A549 treated with GW870086 at 1 μM for 4 hours (cell line): ENCODE results near the gene MUC20. TPM values are rescaled to one million over a fixed set of nuclear protein-coding genes. Genes with fewer than 3 reads are reported as not detected.

Source experiments
- total RNA-seq: library from RNA; stranded (reverse); fragments of 200-300 nt; extraction: Qiagen RNA extraction; gene quantifications from 5 replicates; pipeline ENCODE4 v1.2.3, GENCODE V29; 2022; ENCODE audit warnings: low read depth

The MUC20 gene
- 0.43 to 1.3 TPM (median 0.75 TPM) in 5 replicates for total RNA-seq

GRCh38 chr3:195720831-195721506, at the start of gene MUC20:
TSS of gene MUC20 (plus strand) at chr3:195720978. CDS start at chr3:195721008, 30 bp downstream.

Other genes starting within 250 kb of the MUC20 start
- 13.9 to 21.9 TPM (median 18.6 TPM) in 5 replicates for gene PPP1R2, start 177.7 kb upstream of the MUC20 start, total RNA-seq
- gene APOD, start 137.0 kb upstream of the MUC20 start, total RNA-seq, result 0.79 to 1.2 TPM (median 0.87 TPM) in 5 replicates
- 0.02 to 0.16 TPM (median 0.07 TPM) in 5 replicates for gene MUC4, start 91.0 kb downstream of the MUC20 start, total RNA-seq
- 17.4 to 21.9 TPM (median 21.4 TPM) in 5 replicates for gene TNK2, start 187.6 kb downstream of the MUC20 start, total RNA-seq